Smooth muscle cell (in vitro differentiated cells): ENCODE data around the gene SIGLEC1. TPM values are rescaled to one million over a fixed set of nuclear protein-coding genes. Genes with fewer than 3 reads are reported as not detected.
A peak's percentile ranks its signal among the peaks of the same experiment; 100 is the strongest.

Experiments used
- DNase-seq: peaks from one replicate; lab custom pipeline; 2025; ENCODE audit not compliant: unreplicated experiment; lab: John Stamatoyannopoulos, UW
- H2AFZ ChIP-seq: fragments of 200-600 bp; sonication (generic); 2 replicates; pipeline ENCODE4 v1.6.0; 2016; ENCODE audit warnings: antibody characterized with exemption, low read depth, mild to moderate bottlenecking
- H3F3A ChIP-seq: fragments of 200-600 bp; sonication (generic); 2 replicates; pipeline ENCODE4 v1.6.0; 2017; ENCODE audit warnings: antibody characterized with exemption, low read depth
- H3K27ac ChIP-seq: fragments of 200-600 bp; sonication (generic); 2 replicates; pipeline ENCODE4 v1.5.1; 2016; ENCODE audit warnings: low read depth, mild to moderate bottlenecking
- H3K27me3 ChIP-seq: fragments of 200-600 bp; sonication (generic); 2 replicates; pipeline ENCODE4 v1.6.1; 2016; ENCODE audit warnings: low read depth, mild to moderate bottlenecking
- H3K36me3 ChIP-seq: fragments of 200-600 bp; sonication (generic); 2 replicates; pipeline ENCODE4 v1.5.1; 2016; ENCODE audit warnings: low read depth
- H3K4me1 ChIP-seq: fragments of 200-600 bp; sonication (generic); 2 replicates; pipeline ENCODE4 v1.5.1; 2016; ENCODE audit warnings: low read depth
- H3K4me2 ChIP-seq: fragments of 200-600 bp; sonication (generic); 2 replicates; pipeline ENCODE4 v1.6.0; 2016; ENCODE audit warnings: mild to moderate bottlenecking
- H3K4me3 ChIP-seq: fragments of 200-600 bp; sonication (generic); 2 replicates; pipeline ENCODE4 v1.5.1; 2016; ENCODE audit warnings: mild to moderate bottlenecking
- H3K79me2 ChIP-seq: fragments of 200-600 bp; sonication (generic); 2 replicates; pipeline ENCODE4 v1.6.0; 2016; ENCODE audit warnings: low read depth, mild to moderate bottlenecking
- H3K9ac ChIP-seq: fragments of 200-600 bp; sonication (generic); 2 replicates; pipeline ENCODE4 v1.6.0; 2016; ENCODE audit warnings: low read depth
- H3K9me3 ChIP-seq: fragments of 200-600 bp; sonication (generic); replicated peaks from 2 replicates; pipeline ENCODE4 v1.5.1; 2016; ENCODE audit warnings: low read depth
- H4K20me1 ChIP-seq: fragments of 200-600 bp; sonication (generic); 2 replicates; pipeline ENCODE4 v1.6.0; 2016; ENCODE audit warnings: low read depth
- CTCF ChIP-seq: fragments of 200-600 bp; sonication (generic); IDR thresholded peaks from 2 replicates; pipeline ENCODE4 v1.5.1; 2017; ENCODE audit warnings: borderline replicate concordance, mild to moderate bottlenecking, antibody characterized with exemption; ENCODE audit not compliant: insufficient read depth, poor library complexity, severe bottlenecking
- WGBS: methylation state at CpG from one replicate; pipeline ENCODE4 v1.1.7; 2016; ENCODE audit warnings: low lambda C conversion rate; 5-methylcytosine and 5-hydroxymethylcytosine counted together
- polyA plus RNA-seq: library from polyadenylated mRNA; unstranded; fragments of >200 nt; fragmentation: Nextera tagmentation; extraction: Ambion mirVana; gene quantifications from 2 replicates; pipeline ENCODE4 v1.2.1, GENCODE V29; 2016
- total RNA-seq: library from RNA; depleted of rRNA; stranded (reverse); fragments of >200 nt; gene quantifications from 2 replicates; pipeline ENCODE4 v1.2.3, GENCODE V29; 2014

The SIGLEC1 gene
- total and polyA plus RNA-seq, 2 experiments from 2014 or later, result not detected

DNA sequence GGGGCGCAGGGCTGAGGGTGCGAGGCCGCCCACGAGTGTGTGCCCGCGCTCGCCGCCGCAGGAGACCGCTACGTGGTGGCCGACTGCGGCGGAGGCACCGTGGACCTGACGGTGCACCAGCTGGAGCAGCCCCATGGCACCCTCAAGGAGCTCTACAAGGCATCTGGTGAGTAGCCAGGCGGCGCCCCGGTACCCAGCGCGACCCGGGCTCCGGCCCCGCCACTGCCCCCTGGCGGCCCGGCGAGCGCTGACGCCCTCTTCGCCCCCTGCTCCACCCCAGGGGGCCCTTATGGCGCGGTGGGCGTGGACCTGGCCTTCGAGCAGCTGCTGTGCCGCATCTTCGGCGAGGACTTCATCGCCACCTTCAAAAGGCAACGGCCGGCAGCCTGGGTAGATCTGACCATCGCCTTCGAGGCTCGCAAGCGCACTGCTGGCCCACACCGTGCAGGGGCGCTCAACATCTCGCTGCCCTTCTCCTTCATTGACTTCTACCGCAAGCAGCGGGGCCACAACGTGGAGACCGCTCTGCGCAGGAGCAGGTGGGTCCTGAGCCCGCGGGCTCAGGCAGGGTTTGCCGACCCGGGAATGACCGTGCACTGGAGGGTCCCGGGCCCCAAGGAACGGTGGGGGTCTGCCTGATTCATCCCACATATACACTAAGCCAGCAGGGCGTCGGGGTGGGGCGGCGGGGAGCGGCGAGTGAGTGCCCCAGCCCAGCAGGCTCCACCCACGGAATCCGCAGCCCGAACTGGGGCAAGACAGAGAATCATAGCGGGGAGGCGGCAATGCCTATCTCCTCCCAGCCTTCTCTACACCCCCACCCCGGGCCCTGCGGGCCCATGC is 37.5 kb upstream of the SIGLEC1 start:
- peak; percentile 91 for TF ChIP-seq CTCF
- Histone ChIP-seq H3K27ac (no peak overlapping the region), H3K4me3 (no peak overlapping the region), H3K9me3 (no peaks in the 10 kb centered on the region), H4K20me1 (peaks cover 7% of the 10 kb centered on the region), H3K36me3 (no peaks in the 10 kb centered on the region), H2AFZ (no peak overlapping the region), H3K27me3 (peaks cover 48% of the 10 kb centered on the region), H3K79me2 (no peaks in the 10 kb centered on the region), H3K9ac (no peak overlapping the region), H3F3A (peaks cover 2% of the 10 kb centered on the region), H3K4me1 (peaks cover 5% of the 10 kb centered on the region), H3K4me2 (peak overlapping the region; percentile 62)
- 16% methylated on average over 61 of the region's 72 CpGs for WGBS
- peak; percentile 13 for DNase-seq

DNA sequence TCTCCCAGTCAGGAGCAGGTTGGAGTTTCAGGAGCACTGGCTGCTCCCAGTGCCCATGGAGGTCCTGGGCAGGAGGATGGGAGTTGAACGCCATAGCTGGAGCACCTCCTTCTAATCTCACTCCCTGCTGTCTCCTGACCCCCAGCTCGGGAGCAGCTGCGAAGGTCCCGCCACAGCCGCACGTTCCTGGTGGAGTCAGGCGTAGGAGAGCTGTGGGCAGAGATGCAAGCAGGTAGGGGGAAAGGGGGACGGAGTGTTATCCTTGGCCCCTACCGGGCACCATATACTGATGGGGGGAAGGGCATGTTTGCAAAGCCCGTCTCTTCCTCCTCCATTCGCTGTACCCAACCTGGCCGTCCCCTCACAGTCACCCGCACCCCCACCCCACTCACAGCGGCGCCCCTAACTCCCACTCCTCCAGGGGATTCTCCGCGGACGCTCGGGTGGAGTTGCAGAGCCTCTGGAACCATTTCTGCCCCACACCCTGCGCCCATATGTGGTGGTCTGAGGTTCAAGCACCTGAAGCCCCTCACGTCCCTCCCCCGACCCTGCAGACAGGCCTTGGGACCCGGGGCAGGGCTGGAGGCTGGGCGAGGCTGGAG is 36.8 kb upstream of the SIGLEC1 start:
- Histone ChIP-seq H3K27ac (no peak overlapping the region), H3K9me3 (no peaks in the 10 kb centered on the region), H3K27me3 (peaks cover 48% of the 10 kb centered on the region), H3K4me3 (no peak overlapping the region), H2AFZ (no peak overlapping the region), H3F3A (peaks cover 2% of the 10 kb centered on the region), H3K4me1 (peaks cover 5% of the 10 kb centered on the region), H3K36me3 (no peaks in the 10 kb centered on the region), H3K4me2 (peak overlapping the region; percentile 62), H4K20me1 (peaks cover 7% of the 10 kb centered on the region), H3K9ac (no peak overlapping the region), H3K79me2 (no peaks in the 10 kb centered on the region)
- WGBS, result 80% methylated on average over 22 of the region's 24 CpGs
- no peak for TF ChIP-seq CTCF
- no peak for DNase-seq

GRCh38 chr20:3748073-3748472 is 35.7 kb upstream of the SIGLEC1 start:
- H3K9me3 ChIP-seq, result no peaks in the 10 kb centered on the region
- H3K79me2 ChIP-seq, result no peaks in the 10 kb centered on the region
- TF ChIP-seq CTCF, result no peak
- H2AFZ ChIP-seq, result no peak overlapping the region
- peaks cover 48% of the 10 kb centered on the region for H3K27me3 ChIP-seq
- H3F3A ChIP-seq, result peaks cover 2% of the 10 kb centered on the region
- DNase-seq, result no peak
- H3K27ac ChIP-seq, result no peak overlapping the region
- no peak overlapping the region for H3K4me2 ChIP-seq
- 95% methylated on average over 16 of the region's 16 CpGs for WGBS
- H3K36me3 ChIP-seq, result no peaks in the 10 kb centered on the region
- no peak overlapping the region for H3K4me3 ChIP-seq
- peaks cover 7% of the 10 kb centered on the region for H4K20me1 ChIP-seq
- H3K9ac ChIP-seq, result no peak overlapping the region
- H3K4me1 ChIP-seq, result peaks cover 5% of the 10 kb centered on the region

DNA sequence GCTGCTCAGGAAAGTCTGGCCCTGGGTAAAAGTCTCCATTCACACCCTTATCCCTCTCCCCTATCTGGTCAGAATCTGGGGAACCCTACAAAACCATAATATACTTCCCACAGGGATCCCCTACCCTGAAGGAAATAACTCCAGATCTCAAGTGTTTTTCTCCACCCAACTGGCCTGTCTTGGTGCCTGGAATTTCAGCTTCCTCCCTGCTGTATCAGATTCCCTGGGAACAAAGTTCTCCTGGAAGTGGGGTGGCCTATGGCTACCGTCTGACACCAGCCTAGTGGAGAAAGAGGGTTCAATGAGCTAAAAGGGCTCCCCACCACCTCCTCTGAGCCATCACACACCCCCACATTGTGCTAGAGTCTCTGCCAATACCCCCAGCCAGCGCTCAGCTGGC is 35.1 kb upstream of the SIGLEC1 start:
- H3K4me2 ChIP-seq, result no peak overlapping the region
- no peaks in the 10 kb centered on the region for H3K9me3 ChIP-seq
- whole genome bisulfite sequencing, result 81% methylated on average over 2 of the region's 2 CpGs
- no peak for DNase-seq
- peaks cover 5% of the 10 kb centered on the region for H3K4me1 ChIP-seq
- peaks cover 3% of the 10 kb centered on the region for H4K20me1 ChIP-seq
- H3K9ac ChIP-seq, result no peak overlapping the region
- TF ChIP-seq CTCF, result no peak
- no peaks in the 10 kb centered on the region for H3K79me2 ChIP-seq
- no peaks in the 10 kb centered on the region for H3K36me3 ChIP-seq
- H2AFZ ChIP-seq, result no peak overlapping the region
- peaks cover 2% of the 10 kb centered on the region for H3F3A ChIP-seq
- peaks cover 48% of the 10 kb centered on the region for H3K27me3 ChIP-seq
- no peak overlapping the region for H3K4me3 ChIP-seq
- H3K27ac ChIP-seq, result no peak overlapping the region
